ENCODE results near the gene DUS2.

DNA sequence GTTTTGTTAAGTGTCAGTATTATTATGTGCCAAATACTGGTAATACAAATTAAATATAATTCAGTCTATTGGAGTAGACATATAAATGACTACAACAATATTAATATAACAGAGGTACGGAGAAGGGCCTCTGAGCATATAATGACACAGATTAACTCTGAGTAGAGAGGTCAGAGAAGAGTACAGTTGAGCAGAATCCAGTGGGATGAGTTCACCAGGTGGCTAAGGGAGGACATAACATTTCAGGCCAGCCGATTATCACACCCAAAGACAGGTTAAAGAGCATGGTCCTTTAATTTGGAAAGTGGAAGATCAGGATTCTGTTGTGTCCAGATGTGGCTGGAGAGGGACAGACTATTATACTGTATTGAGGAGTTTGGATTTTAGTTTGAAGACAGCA, 73.4 kb downstream of the DUS2 start:
- TF ChIP-seq, protein P1, sequence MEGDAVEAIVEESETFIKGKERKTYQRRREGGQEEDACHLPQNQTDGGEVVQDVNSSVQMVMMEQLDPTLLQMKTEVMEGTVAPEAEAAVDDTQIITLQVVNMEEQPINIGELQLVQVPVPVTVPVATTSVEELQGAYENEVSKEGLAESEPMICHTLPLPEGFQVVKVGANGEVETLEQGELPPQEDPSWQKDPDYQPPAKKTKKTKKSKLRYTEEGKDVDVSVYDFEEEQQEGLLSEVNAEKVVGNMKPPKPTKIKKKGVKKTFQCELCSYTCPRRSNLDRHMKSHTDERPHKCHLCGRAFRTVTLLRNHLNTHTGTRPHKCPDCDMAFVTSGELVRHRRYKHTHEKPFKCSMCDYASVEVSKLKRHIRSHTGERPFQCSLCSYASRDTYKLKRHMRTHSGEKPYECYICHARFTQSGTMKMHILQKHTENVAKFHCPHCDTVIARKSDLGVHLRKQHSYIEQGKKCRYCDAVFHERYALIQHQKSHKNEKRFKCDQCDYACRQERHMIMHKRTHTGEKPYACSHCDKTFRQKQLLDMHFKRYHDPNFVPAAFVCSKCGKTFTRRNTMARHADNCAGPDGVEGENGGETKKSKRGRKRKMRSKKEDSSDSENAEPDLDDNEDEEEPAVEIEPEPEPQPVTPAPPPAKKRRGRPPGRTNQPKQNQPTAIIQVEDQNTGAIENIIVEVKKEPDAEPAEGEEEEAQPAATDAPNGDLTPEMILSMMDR (IDR thresholded peaks at IDR 0.05) = no peak
- TF ChIP-seq EZH2phosphoT487 (IDR thresholded peaks at IDR 0.05) = no peak
